ENCODE data around the gene CRIP2.

Gene CRIP2

GRCh38 chr14:105489542-105490266, 15.1 kb downstream of the CRIP2 start:
- peak; percentile 64 for DNase-seq

- DNase-seq: no peak
These were observed 15.6 kb downstream of the CRIP2 start for GRCh38 chr14:105490267-105490571.

- DNase-seq: peak; percentile 99
These were observed 16.1 kb downstream of the CRIP2 start, which contains the start of gene TEDC1 for GRCh38 chr14:105490572-105491365. Gene TEDC1, plus strand, starts transcription at chr14:105491246. Its CDS starts 130 bp downstream, at chr14:105491376.

GRCh38 chr14:105491366-105491973, 16.8 kb downstream of the CRIP2 start:
- peak; percentile 11 for DNase-seq

GRCh38 chr14:105492031-105492970, 17.7 kb downstream of the CRIP2 start:
- DNase-seq: no peak

GRCh38 chr14:105492971-105493871, 18.6 kb downstream of the CRIP2 start:
- DNase-seq: no peak

GRCh38 chr14:105493921-105494605, 19.4 kb downstream of the CRIP2 start:
- DNase-seq: no peak

GRCh38 chr14:105494606-105494929, 19.9 kb downstream of the CRIP2 start:
- no peak for DNase-seq

- no peak for DNase-seq
These were observed 20.7 kb downstream of the CRIP2 start for GRCh38 chr14:105495101-105495989.

GRCh38 chr14:105495990-105496830, 21.6 kb downstream of the CRIP2 start:
- DNase-seq: no peak

- no peak for DNase-seq
These were observed 22.4 kb downstream of the CRIP2 start for GRCh38 chr14:105496831-105497591.

- no peak for DNase-seq
These were observed 23.2 kb downstream of the CRIP2 start for GRCh38 chr14:105497671-105498429.

GRCh38 chr14:105498430-105499255, 24.0 kb downstream of the CRIP2 start:
- no peak for DNase-seq

- DNase-seq: no peak
These were observed 24.8 kb downstream of the CRIP2 start for GRCh38 chr14:105499256-105500035.

- no peak for DNase-seq
These were observed 25.6 kb downstream of the CRIP2 start for GRCh38 chr14:105500036-105500725.
